GM12878 (cell line): ENCODE results near the gene BORCS5.

ENCODE experiments used
- CHD1 ChIP-seq: IDR thresholded peaks from 2 replicates; pipeline ENCODE4 v1.6.1; 2012; ENCODE audit warnings: low read depth, low read length, improper control_type of control experiment
- CHD2 ChIP-seq: IDR thresholded peaks from 2 replicates; pipeline ENCODE4 v1.6.1; 2011; ENCODE audit warnings: low read depth, low read length, improper control_type of control experiment, borderline replicate concordance
- CTCF ChIP-seq, 3 experiments: IDR thresholded peaks in 2 of 3; conservative IDR thresholded peaks in 1 of 3; 2 replicates each; pipeline ENCODE4 v1.5.1; 2011; ENCODE audit warnings: low read depth in 3 of 3, low read length in 3 of 3, mild to moderate bottlenecking in 3 of 3, control low read depth in 2 of 3, moderate library complexity in 2 of 3, inconsistent platforms in 1 of 3, mixed read lengths in 1 of 3; ENCODE audit not compliant: control insufficient read depth in 2 of 3, insufficient read depth in 1 of 3; ENCODE audit errors: extremely low read depth in 1 of 3
- EZH2 ChIP-seq: IDR thresholded peaks from 2 replicates; pipeline ENCODE4 v1.6.1; 2012; ENCODE audit warnings: low read depth, mild to moderate bottlenecking, control low read depth, inconsistent platforms, low read length, borderline replicate concordance; ENCODE audit not compliant: control insufficient read depth
- FOXM1 ChIP-seq: IDR thresholded peaks from 2 replicates; pipeline ENCODE4 v1.6.1; 2012; ENCODE audit warnings: low read depth, mild to moderate bottlenecking, inconsistent platforms, low read length, moderate library complexity
- JUND ChIP-seq: IDR thresholded peaks from 2 replicates; pipeline ENCODE4 v1.6.1; 2012; ENCODE audit warnings: low read depth, mild to moderate bottlenecking, low read length, improper control_type of control experiment, moderate library complexity
- POLR2A ChIP-seq: IDR thresholded peaks from 2 replicates; pipeline ENCODE4 v1.6.1; 2011; ENCODE audit warnings: low read depth, mild to moderate bottlenecking, low read length
- POLR2AphosphoS5 ChIP-seq: IDR thresholded peaks from 2 replicates; pipeline ENCODE4 v1.6.1; 2011; ENCODE audit warnings: mild to moderate bottlenecking, low read length, inconsistent platforms
- SUPT20H ChIP-seq: IDR thresholded peaks from 2 replicates; pipeline ENCODE4 v1.6.1; 2011; ENCODE audit warnings: low read depth, mild to moderate bottlenecking, low read length, moderate library complexity, borderline replicate concordance; ENCODE audit not compliant: control insufficient read depth
- TAF1 ChIP-seq: IDR thresholded peaks from 2 replicates; pipeline ENCODE4 v1.6.1; 2011; ENCODE audit warnings: mild to moderate bottlenecking, low read depth, low read length, borderline replicate concordance
- TCF12 ChIP-seq: IDR thresholded peaks from 2 replicates; pipeline ENCODE4 v1.6.1; 2011; ENCODE audit warnings: low read depth, mild to moderate bottlenecking, low read length
- YY1 ChIP-seq: IDR thresholded peaks from 2 replicates; pipeline ENCODE4 v1.6.1; 2011; ENCODE audit warnings: low read depth, mild to moderate bottlenecking, low read length
- TF ChIP-seq, protein P1 (sequence below): IDR thresholded peaks from 2 replicates; pipeline ENCODE4 v1.6.1; 2012; ENCODE audit warnings: mild to moderate bottlenecking, low read depth, low read length

GRCh38 chr12:12396694-12397093 lies 39.8 kb downstream of the BORCS5 start:
- TF ChIP-seq POLR2AphosphoS5, result no peak
- no peak for TF ChIP-seq EZH2
- no peak for TF ChIP-seq POLR2A
- no peak for TF ChIP-seq CHD1
- no peak for TF ChIP-seq SUPT20H
- no peak for TF ChIP-seq TAF1
- TF ChIP-seq CTCF (IDR thresholded peaks at IDR 0.05 in 2 of 3, conservative IDR thresholded peaks at IDR 0.05 in 1 of 3; ENCODE audit: control insufficient read depth in 2 of 3, extremely low read depth in 1 of 3, insufficient read depth in 1 of 3, low read depth in 3 of 3, low read length in 3 of 3), result no peak
- no peak for TF ChIP-seq FOXM1
- TF ChIP-seq CHD2, result no peak
- no peak for TF ChIP-seq JUND
- TF ChIP-seq TCF12, result no peak
- TF ChIP-seq, protein P1, sequence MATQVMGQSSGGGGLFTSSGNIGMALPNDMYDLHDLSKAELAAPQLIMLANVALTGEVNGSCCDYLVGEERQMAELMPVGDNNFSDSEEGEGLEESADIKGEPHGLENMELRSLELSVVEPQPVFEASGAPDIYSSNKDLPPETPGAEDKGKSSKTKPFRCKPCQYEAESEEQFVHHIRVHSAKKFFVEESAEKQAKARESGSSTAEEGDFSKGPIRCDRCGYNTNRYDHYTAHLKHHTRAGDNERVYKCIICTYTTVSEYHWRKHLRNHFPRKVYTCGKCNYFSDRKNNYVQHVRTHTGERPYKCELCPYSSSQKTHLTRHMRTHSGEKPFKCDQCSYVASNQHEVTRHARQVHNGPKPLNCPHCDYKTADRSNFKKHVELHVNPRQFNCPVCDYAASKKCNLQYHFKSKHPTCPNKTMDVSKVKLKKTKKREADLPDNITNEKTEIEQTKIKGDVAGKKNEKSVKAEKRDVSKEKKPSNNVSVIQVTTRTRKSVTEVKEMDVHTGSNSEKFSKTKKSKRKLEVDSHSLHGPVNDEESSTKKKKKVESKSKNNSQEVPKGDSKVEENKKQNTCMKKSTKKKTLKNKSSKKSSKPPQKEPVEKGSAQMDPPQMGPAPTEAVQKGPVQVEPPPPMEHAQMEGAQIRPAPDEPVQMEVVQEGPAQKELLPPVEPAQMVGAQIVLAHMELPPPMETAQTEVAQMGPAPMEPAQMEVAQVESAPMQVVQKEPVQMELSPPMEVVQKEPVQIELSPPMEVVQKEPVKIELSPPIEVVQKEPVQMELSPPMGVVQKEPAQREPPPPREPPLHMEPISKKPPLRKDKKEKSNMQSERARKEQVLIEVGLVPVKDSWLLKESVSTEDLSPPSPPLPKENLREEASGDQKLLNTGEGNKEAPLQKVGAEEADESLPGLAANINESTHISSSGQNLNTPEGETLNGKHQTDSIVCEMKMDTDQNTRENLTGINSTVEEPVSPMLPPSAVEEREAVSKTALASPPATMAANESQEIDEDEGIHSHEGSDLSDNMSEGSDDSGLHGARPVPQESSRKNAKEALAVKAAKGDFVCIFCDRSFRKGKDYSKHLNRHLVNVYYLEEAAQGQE, result no peak
- TF ChIP-seq YY1, result no peak
